ENCODE measurements around the gene RCBTB2.

RCBTB2 gene

DNA sequence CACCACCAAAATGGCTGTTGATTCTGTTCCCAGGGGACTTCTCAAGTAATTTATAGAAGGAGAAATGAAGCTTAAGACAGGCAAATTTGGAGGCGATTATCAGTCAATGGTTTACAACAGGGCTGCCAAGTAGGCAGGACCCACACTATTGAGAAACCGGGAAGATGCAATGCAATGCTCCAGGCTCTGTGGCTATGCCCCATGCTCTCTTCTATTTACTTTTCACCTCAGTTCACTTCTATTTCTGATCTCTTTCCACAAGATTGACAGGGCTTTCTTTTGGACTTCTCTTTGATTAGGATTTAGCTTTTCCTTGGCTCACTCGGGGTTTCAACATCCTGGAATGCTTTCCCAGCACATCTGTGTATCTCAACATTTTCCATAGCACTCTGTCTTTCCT is 12.7 kb upstream of the RCBTB2 start:
- no peaks in the 10 kb centered on the region for H3K79me1 ChIP-seq (ENCODE audit: low read depth, low read length)
- no peak overlapping the region for H2BK15ac ChIP-seq (ENCODE audit: low read length)
- no peak overlapping the region for H2BK12ac ChIP-seq (ENCODE audit: low read length)
- H3K27ac ChIP-seq (replicated peaks; ENCODE audit: low read length) = no peak overlapping the region
- no peak overlapping the region for H3K4me3 ChIP-seq (ENCODE audit: low read length in 2 of 2)
- H2BK120ac ChIP-seq (ENCODE audit: low read depth, low read length) = no peak overlapping the region
- no peak overlapping the region for H3K9ac ChIP-seq (ENCODE audit: low read depth, low read length, poor library complexity)
- no peak overlapping the region for H3K4me2 ChIP-seq (ENCODE audit: insufficient read depth, low read length, poor library complexity, severe bottlenecking)
- H3K4me1 ChIP-seq (ENCODE audit: control insufficient read depth in 2 of 2, insufficient read depth in 1 of 2, low read depth in 1 of 2, low read length in 2 of 2) = peaks cover 7 to 13% of the 10 kb centered on the region in 2 donors
- no peak overlapping the region for H4K8ac ChIP-seq (ENCODE audit: low read depth, low read length)
- no peak overlapping the region for H3K14ac ChIP-seq (ENCODE audit: low read length)
- peaks cover 0 to 12% (median 0%) of the 10 kb centered on the region in 3 experiments for H3K27me3 ChIP-seq (ENCODE audit: control insufficient read depth in 3 of 3, insufficient read depth in 3 of 3, low read depth in 1 of 3, low read length in 3 of 3)
- H3K4ac ChIP-seq (ENCODE audit: low read length) = no peak overlapping the region
- H3K36me3 ChIP-seq (replicated peaks in 1 of 2; ENCODE audit: control insufficient read depth in 2 of 2, insufficient read depth in 2 of 2, low read length in 2 of 2) = no peaks in the 10 kb centered on the region
- H3K9me3 ChIP-seq (replicated peaks in 1 of 2; ENCODE audit: control insufficient read depth in 2 of 2, insufficient read depth in 1 of 2, low read depth in 1 of 2, low read length in 2 of 2) = peaks cover 0 to 4% of the 10 kb centered on the region in 2 donors
- no peak overlapping the region for H4K91ac ChIP-seq (ENCODE audit: low read depth, low read length, poor library complexity)
- H2BK5ac ChIP-seq (ENCODE audit: low read length) = no peak overlapping the region
- no peak overlapping the region for H3K23ac ChIP-seq (ENCODE audit: low read depth, low read length, poor library complexity)
- H3K18ac ChIP-seq (ENCODE audit: low read length) = no peak overlapping the region
- no peak overlapping the region for H2AK5ac ChIP-seq (ENCODE audit: low read depth, low read length)
- no peak for DNase-seq (ENCODE audit: low spot score)
- WGBS, 2 donors (ENCODE audit: extremely low coverage in 2 of 2, insufficient read length in 2 of 2, insufficient replicate concordance in 1 of 2) = no CpG with 5 or more reads among the region's 3 CpGs
- no peak overlapping the region for H2AFZ ChIP-seq (ENCODE audit: low read length)

DNA sequence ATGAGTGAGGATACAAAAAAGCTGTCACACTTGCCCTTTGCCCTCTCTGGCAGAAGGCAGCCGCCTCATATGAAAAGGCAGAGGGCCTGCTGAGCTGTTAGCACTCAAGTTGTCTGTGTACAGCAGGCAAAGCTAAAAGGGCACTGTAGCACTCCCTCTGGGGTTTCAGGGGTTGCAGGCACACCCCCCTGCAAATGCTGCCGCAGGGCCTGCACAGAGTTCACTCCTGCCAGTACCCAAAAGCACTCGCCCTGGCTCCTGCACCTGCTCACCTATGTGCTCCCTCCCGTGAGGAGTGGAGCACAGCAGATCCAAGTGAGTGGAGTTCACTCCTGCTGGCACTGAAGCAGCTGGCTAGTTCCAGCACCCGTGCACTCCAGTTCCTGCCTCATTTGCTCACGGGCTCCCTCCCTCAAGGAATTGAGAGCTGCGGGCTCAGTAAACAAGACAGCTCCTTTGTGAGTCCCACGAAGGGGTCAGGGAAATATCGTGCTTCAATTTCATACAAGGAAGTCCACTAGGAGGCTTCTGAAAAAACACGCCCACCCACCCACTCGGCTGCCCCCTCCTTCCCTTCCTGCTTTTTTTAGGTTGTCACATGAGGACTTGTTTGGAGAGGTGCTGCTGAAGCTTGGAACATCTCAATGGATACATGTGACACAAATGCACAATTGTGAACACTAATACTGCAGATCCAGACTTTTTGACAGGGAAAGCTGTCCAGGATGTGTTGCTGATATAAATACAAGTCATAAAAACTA is 9.9 kb upstream of the RCBTB2 start:
- Histone ChIP-seq H4K8ac (ENCODE audit: low read depth, low read length) (no peak overlapping the region), H2BK120ac (ENCODE audit: low read depth, low read length) (no peak overlapping the region), H2BK15ac (ENCODE audit: low read length) (no peak overlapping the region), H3K27me3 (ENCODE audit: control insufficient read depth in 3 of 3, insufficient read depth in 3 of 3, low read depth in 1 of 3, low read length in 3 of 3) (peaks cover 0 to 13% (median 0%) of the 10 kb centered on the region in 3 experiments), H3K18ac (ENCODE audit: low read length) (peak overlapping the region; percentile 88), H2BK12ac (ENCODE audit: low read length) (no peak overlapping the region), H2AK5ac (ENCODE audit: low read depth, low read length) (no peak overlapping the region), H3K36me3 (replicated peaks in 1 of 2; ENCODE audit: control insufficient read depth in 2 of 2, insufficient read depth in 2 of 2, low read length in 2 of 2) (no peaks in the 10 kb centered on the region), H3K23ac (ENCODE audit: low read depth, low read length, poor library complexity) (no peak overlapping the region), H3K4me2 (ENCODE audit: insufficient read depth, low read length, poor library complexity, severe bottlenecking) (no peak overlapping the region), H2AFZ (ENCODE audit: low read length) (peak overlapping the region; percentile 88), H3K9me3 (replicated peaks in 1 of 2; ENCODE audit: control insufficient read depth in 2 of 2, insufficient read depth in 1 of 2, low read depth in 1 of 2, low read length in 2 of 2) (no peaks in the 10 kb centered on the region), H3K4me1 (ENCODE audit: control insufficient read depth in 2 of 2, insufficient read depth in 1 of 2, low read depth in 1 of 2, low read length in 2 of 2) (peaks cover 7 to 13% of the 10 kb centered on the region in 2 donors), H3K4me3 (ENCODE audit: low read length in 2 of 2) (peak overlapping the region in 1 of 2 donors; percentile 33), H3K27ac (replicated peaks; ENCODE audit: low read length) (peak overlapping the region; percentile 60), H3K79me1 (ENCODE audit: low read depth, low read length) (no peaks in the 10 kb centered on the region), H3K9ac (ENCODE audit: low read depth, low read length, poor library complexity) (no peak overlapping the region), H2BK5ac (ENCODE audit: low read length) (peak overlapping the region; percentile 2), H3K14ac (ENCODE audit: low read length) (no peak overlapping the region), H3K4ac (ENCODE audit: low read length) (no peak overlapping the region), H4K91ac (ENCODE audit: low read depth, low read length, poor library complexity) (no peak overlapping the region)
- WGBS, 2 donors (ENCODE audit: extremely low coverage in 2 of 2, insufficient read length in 2 of 2, insufficient replicate concordance in 1 of 2) = no CpG with 5 or more reads among the region's 11 CpGs
- DNase-seq (ENCODE audit: low spot score) = peak; percentile 26

DNA sequence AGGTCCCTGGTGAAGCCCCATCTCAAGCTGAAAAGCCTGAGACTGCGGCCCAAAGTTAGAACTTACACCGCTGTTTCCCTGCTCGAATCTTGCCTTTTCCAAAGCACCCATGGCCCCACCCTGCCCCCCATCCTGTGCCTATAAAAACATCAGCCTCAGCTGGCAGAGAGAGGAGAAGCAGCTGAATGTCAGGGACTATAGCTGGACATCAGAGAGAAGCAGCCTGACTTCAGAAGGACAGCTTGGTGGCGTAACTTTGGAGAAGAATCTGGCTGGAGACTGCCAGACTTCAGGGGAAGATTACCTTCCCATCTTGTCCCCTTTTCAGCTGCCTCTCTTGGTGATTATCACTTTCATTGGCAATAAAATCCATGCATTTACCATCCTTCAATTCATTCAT is 9.3 kb upstream of the RCBTB2 start:
- DNase-seq (ENCODE audit: low spot score) = no peak
- Histone ChIP-seq H3K27ac (replicated peaks; ENCODE audit: low read length) (peak overlapping the region; percentile 60), H3K27me3 (ENCODE audit: control insufficient read depth in 3 of 3, insufficient read depth in 3 of 3, low read depth in 1 of 3, low read length in 3 of 3) (peaks cover 0 to 15% (median 0%) of the 10 kb centered on the region in 3 experiments), H3K18ac (ENCODE audit: low read length) (peak overlapping the region; percentile 88), H4K91ac (ENCODE audit: low read depth, low read length, poor library complexity) (no peak overlapping the region), H3K79me1 (ENCODE audit: low read depth, low read length) (no peaks in the 10 kb centered on the region), H2BK12ac (ENCODE audit: low read length) (no peak overlapping the region), H3K14ac (ENCODE audit: low read length) (no peak overlapping the region), H3K9me3 (replicated peaks in 1 of 2; ENCODE audit: control insufficient read depth in 2 of 2, insufficient read depth in 1 of 2, low read depth in 1 of 2, low read length in 2 of 2) (no peaks in the 10 kb centered on the region), H3K9ac (ENCODE audit: low read depth, low read length, poor library complexity) (no peak overlapping the region), H2AK5ac (ENCODE audit: low read depth, low read length) (peak overlapping the region; percentile 40), H3K4me2 (ENCODE audit: insufficient read depth, low read length, poor library complexity, severe bottlenecking) (no peak overlapping the region), H2BK120ac (ENCODE audit: low read depth, low read length) (no peak overlapping the region), H2BK5ac (ENCODE audit: low read length) (peak overlapping the region; percentile 2), H3K4me1 (ENCODE audit: control insufficient read depth in 2 of 2, insufficient read depth in 1 of 2, low read depth in 1 of 2, low read length in 2 of 2) (peaks cover 7 to 13% of the 10 kb centered on the region in 2 donors), H2BK15ac (ENCODE audit: low read length) (no peak overlapping the region), H2AFZ (ENCODE audit: low read length) (peak overlapping the region; percentile 88), H3K23ac (ENCODE audit: low read depth, low read length, poor library complexity) (no peak overlapping the region), H4K8ac (ENCODE audit: low read depth, low read length) (no peak overlapping the region), H3K36me3 (replicated peaks in 1 of 2; ENCODE audit: control insufficient read depth in 2 of 2, insufficient read depth in 2 of 2, low read length in 2 of 2) (no peaks in the 10 kb centered on the region), H3K4ac (ENCODE audit: low read length) (no peak overlapping the region), H3K4me3 (ENCODE audit: low read length in 2 of 2) (no peak overlapping the region)
- WGBS, 2 donors (ENCODE audit: extremely low coverage in 2 of 2, insufficient read length in 2 of 2, insufficient replicate concordance in 1 of 2) = no CpG with 5 or more reads among the region's 4 CpGs

DNA sequence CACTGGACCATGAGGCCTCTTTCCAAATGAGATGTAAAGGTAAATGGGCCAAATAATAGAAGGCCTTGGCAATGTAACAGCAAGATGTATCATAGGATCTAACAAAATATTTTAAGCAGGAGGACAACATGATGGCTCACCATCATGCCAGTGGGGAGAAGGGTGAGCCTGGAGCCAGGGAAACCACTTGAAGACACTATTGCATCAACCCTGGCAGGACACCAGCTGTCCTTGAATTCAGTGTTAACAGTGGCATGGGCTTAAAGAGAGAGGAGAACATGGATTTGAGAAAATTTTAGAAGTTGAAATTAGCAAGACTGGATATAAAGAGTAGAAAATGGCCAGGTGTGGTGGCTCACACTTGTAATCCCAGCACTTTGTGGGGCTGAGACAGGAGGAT is 6.7 kb upstream of the RCBTB2 start:
- DNase-seq (ENCODE audit: low spot score) = no peak
- H3K14ac ChIP-seq (ENCODE audit: low read length) = no peak overlapping the region
- H4K8ac ChIP-seq (ENCODE audit: low read depth, low read length) = no peak overlapping the region
- H3K4ac ChIP-seq (ENCODE audit: low read length) = no peak overlapping the region
- H3K18ac ChIP-seq (ENCODE audit: low read length) = no peak overlapping the region
- peaks cover 7 to 11% of the 10 kb centered on the region in 2 donors for H3K4me1 ChIP-seq (ENCODE audit: control insufficient read depth in 2 of 2, insufficient read depth in 1 of 2, low read depth in 1 of 2, low read length in 2 of 2)
- no peak overlapping the region for H4K91ac ChIP-seq (ENCODE audit: low read depth, low read length, poor library complexity)
- no peaks in the 10 kb centered on the region for H3K79me1 ChIP-seq (ENCODE audit: low read depth, low read length)
- no peaks in the 10 kb centered on the region for H3K36me3 ChIP-seq (replicated peaks in 1 of 2; ENCODE audit: control insufficient read depth in 2 of 2, insufficient read depth in 2 of 2, low read length in 2 of 2)
- no peak overlapping the region for H2AFZ ChIP-seq (ENCODE audit: low read length)
- H3K27ac ChIP-seq (replicated peaks; ENCODE audit: low read length) = no peak overlapping the region
- no peak overlapping the region for H2BK15ac ChIP-seq (ENCODE audit: low read length)
- no peak overlapping the region for H2BK120ac ChIP-seq (ENCODE audit: low read depth, low read length)
- H2AK5ac ChIP-seq (ENCODE audit: low read depth, low read length) = no peak overlapping the region
- H3K27me3 ChIP-seq (ENCODE audit: control insufficient read depth in 3 of 3, insufficient read depth in 3 of 3, low read depth in 1 of 3, low read length in 3 of 3) = peaks cover 0 to 13% (median 0%) of the 10 kb centered on the region in 3 experiments
- H2BK12ac ChIP-seq (ENCODE audit: low read length) = no peak overlapping the region
- H3K9me3 ChIP-seq (replicated peaks in 1 of 2; ENCODE audit: control insufficient read depth in 2 of 2, insufficient read depth in 1 of 2, low read depth in 1 of 2, low read length in 2 of 2) = no peaks in the 10 kb centered on the region
- H3K23ac ChIP-seq (ENCODE audit: low read depth, low read length, poor library complexity) = no peak overlapping the region
- H3K4me3 ChIP-seq (ENCODE audit: low read length in 2 of 2) = no peak overlapping the region
- no peak overlapping the region for H3K4me2 ChIP-seq (ENCODE audit: insufficient read depth, low read length, poor library complexity, severe bottlenecking)
- no peak overlapping the region for H2BK5ac ChIP-seq (ENCODE audit: low read length)
- no peak overlapping the region for H3K9ac ChIP-seq (ENCODE audit: low read depth, low read length, poor library complexity)

Measured in neuronal stem cell (in vitro differentiated cells).